A673 (cell line): Measurements from ENCODE around the gene ECI2.

Source experiments
- EZH2 ChIP-seq: fragments of 200-600 bp; sonication (generic); IDR thresholded peaks from 2 replicates; pipeline ENCODE4 v1.6.1; 2017; ENCODE audit warnings: borderline replicate concordance, low read depth, mild to moderate bottlenecking, mixed read lengths, antibody characterized with exemption, low read length; ENCODE audit not compliant: poor library complexity, severe bottlenecking
- TF ChIP-seq, protein P1 (sequence below): fragments of 300-800, 200-600 bp; sonication (generic); conservative IDR thresholded peaks from 2 replicates; pipeline ENCODE4 v1.5.1; 2017; ENCODE audit warnings: low read depth, mild to moderate bottlenecking, antibody characterized with exemption, low read length, moderate library complexity, mixed read lengths

DNA sequence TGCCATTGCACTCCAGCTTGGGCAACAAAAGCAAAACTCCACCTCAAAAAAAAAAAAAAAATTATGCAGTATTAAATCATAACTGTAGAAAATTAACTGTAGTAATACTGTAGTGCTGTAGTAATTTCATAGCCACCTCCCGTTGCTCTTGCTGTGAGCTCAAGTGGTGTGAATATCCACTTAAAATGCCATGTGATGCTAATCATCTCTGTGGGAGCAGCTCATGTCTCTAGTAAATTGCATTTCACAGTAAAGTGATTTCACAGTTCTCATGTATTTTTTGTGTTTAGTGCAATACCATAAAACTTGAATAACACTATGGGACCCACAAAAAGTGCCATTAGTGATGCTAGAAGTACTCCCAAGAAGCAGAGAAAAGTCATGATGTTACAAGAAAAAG is 42.1 kb downstream of the ECI2 start:
- TF ChIP-seq, protein P1, sequence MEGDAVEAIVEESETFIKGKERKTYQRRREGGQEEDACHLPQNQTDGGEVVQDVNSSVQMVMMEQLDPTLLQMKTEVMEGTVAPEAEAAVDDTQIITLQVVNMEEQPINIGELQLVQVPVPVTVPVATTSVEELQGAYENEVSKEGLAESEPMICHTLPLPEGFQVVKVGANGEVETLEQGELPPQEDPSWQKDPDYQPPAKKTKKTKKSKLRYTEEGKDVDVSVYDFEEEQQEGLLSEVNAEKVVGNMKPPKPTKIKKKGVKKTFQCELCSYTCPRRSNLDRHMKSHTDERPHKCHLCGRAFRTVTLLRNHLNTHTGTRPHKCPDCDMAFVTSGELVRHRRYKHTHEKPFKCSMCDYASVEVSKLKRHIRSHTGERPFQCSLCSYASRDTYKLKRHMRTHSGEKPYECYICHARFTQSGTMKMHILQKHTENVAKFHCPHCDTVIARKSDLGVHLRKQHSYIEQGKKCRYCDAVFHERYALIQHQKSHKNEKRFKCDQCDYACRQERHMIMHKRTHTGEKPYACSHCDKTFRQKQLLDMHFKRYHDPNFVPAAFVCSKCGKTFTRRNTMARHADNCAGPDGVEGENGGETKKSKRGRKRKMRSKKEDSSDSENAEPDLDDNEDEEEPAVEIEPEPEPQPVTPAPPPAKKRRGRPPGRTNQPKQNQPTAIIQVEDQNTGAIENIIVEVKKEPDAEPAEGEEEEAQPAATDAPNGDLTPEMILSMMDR, result no peak
- TF ChIP-seq EZH2, result no peak
